HL-60 (cell line): ENCODE measurements around the gene EXOG.

Source experiments
- CTCF ChIP-seq: IDR thresholded peaks from one replicate; pipeline ENCODE4 v1.5.1; 2011; ENCODE audit warnings: low read length, control low read depth, inconsistent platforms; ENCODE audit not compliant: insufficient read depth
- GABPA ChIP-seq: IDR thresholded peaks from 2 replicates; pipeline ENCODE4 v1.6.1; 2012; ENCODE audit warnings: low read depth
- POLR2AphosphoS5 ChIP-seq: IDR thresholded peaks from 2 replicates; pipeline ENCODE4 v1.6.1; 2012; ENCODE audit warnings: low read depth
- REST ChIP-seq: IDR thresholded peaks from 2 replicates; pipeline ENCODE4 v1.6.1; 2012; ENCODE audit warnings: low read depth; ENCODE audit not compliant: insufficient replicate concordance

GRCh38 chr3:38510631-38511030 lies 14.5 kb downstream of the EXOG start:
- TF ChIP-seq CTCF, result no peak
- no peak for TF ChIP-seq POLR2AphosphoS5
- no peak for TF ChIP-seq GABPA
- TF ChIP-seq REST, result no peak
